HL-60 (cell line): Measurements from ENCODE around the gene ASB8.

Source experiments
- GABPA ChIP-seq: IDR thresholded peaks from 2 replicates; pipeline ENCODE4 v1.6.1; 2012; ENCODE audit warnings: low read depth
- TF ChIP-seq, protein P1 (sequence below): IDR thresholded peaks from one replicate; pipeline ENCODE4 v1.5.1; 2011; ENCODE audit warnings: low read length, control low read depth, inconsistent platforms; ENCODE audit not compliant: insufficient read depth
- TF ChIP-seq, protein P2 (sequence below): IDR thresholded peaks from 2 replicates; pipeline ENCODE4 v1.6.1; 2012; ENCODE audit warnings: low read depth; ENCODE audit not compliant: insufficient replicate concordance

DNA sequence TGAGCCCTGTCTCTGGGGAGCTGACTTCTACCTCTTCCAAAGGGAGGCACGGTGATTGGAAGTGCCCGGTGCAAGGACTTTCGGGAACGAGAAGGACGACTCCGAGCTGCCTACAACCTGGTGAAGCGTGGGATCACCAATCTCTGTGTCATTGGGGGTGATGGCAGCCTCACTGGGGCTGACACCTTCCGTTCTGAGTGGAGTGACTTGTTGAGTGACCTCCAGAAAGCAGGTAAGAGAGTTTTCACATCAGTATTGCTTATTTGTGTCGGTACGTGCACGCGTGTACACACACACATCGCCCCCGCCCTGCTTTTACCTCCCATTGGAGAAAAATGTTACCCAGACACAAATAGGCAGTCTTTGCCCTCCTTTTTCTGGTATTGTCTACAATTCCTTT, 24.5 kb downstream of the ASB8 start:
- TF ChIP-seq, protein P1, sequence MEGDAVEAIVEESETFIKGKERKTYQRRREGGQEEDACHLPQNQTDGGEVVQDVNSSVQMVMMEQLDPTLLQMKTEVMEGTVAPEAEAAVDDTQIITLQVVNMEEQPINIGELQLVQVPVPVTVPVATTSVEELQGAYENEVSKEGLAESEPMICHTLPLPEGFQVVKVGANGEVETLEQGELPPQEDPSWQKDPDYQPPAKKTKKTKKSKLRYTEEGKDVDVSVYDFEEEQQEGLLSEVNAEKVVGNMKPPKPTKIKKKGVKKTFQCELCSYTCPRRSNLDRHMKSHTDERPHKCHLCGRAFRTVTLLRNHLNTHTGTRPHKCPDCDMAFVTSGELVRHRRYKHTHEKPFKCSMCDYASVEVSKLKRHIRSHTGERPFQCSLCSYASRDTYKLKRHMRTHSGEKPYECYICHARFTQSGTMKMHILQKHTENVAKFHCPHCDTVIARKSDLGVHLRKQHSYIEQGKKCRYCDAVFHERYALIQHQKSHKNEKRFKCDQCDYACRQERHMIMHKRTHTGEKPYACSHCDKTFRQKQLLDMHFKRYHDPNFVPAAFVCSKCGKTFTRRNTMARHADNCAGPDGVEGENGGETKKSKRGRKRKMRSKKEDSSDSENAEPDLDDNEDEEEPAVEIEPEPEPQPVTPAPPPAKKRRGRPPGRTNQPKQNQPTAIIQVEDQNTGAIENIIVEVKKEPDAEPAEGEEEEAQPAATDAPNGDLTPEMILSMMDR = no peak
- no peak for TF ChIP-seq GABPA
- TF ChIP-seq, protein P2, sequence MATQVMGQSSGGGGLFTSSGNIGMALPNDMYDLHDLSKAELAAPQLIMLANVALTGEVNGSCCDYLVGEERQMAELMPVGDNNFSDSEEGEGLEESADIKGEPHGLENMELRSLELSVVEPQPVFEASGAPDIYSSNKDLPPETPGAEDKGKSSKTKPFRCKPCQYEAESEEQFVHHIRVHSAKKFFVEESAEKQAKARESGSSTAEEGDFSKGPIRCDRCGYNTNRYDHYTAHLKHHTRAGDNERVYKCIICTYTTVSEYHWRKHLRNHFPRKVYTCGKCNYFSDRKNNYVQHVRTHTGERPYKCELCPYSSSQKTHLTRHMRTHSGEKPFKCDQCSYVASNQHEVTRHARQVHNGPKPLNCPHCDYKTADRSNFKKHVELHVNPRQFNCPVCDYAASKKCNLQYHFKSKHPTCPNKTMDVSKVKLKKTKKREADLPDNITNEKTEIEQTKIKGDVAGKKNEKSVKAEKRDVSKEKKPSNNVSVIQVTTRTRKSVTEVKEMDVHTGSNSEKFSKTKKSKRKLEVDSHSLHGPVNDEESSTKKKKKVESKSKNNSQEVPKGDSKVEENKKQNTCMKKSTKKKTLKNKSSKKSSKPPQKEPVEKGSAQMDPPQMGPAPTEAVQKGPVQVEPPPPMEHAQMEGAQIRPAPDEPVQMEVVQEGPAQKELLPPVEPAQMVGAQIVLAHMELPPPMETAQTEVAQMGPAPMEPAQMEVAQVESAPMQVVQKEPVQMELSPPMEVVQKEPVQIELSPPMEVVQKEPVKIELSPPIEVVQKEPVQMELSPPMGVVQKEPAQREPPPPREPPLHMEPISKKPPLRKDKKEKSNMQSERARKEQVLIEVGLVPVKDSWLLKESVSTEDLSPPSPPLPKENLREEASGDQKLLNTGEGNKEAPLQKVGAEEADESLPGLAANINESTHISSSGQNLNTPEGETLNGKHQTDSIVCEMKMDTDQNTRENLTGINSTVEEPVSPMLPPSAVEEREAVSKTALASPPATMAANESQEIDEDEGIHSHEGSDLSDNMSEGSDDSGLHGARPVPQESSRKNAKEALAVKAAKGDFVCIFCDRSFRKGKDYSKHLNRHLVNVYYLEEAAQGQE = no peak
